K562 (cell line): ENCODE data around the gene NDUFA6. TPM values are rescaled to one million over a fixed set of nuclear protein-coding genes. Genes with fewer than 3 reads are reported as not detected.

Experiments
- BRCA1 ChIP-seq, 2 experiments: fragments of 450-650 bp in 1 of 2; sonication (generic) in 1 of 2; formaldehyde crosslinking in 1 of 2; IDR thresholded peaks; 2 replicates each; pipeline versions ENCODE4 v1.5.0 to v1.6.1; 2017 to 2020; ENCODE audit warnings: mild to moderate bottlenecking in 1 of 2, missing genetic modification reagents in 1 of 2
- CREM ChIP-seq: IDR thresholded peaks from 2 replicates; pipeline ENCODE4 v1.6.1; 2014; ENCODE audit warnings: antibody characterized with exemption, low read depth
- CTBP1 ChIP-seq: fragments of 450-650 bp; IDR thresholded peaks from 2 replicates; pipeline ENCODE4 v1.6.1; 2016; ENCODE audit warnings: borderline replicate concordance
- MEF2A ChIP-seq: IDR thresholded peaks from 2 replicates; pipeline ENCODE4 v1.6.1; 2011; ENCODE audit warnings: low read depth, mild to moderate bottlenecking, low read length, moderate library complexity; ENCODE audit not compliant: control insufficient read depth
- NFIC ChIP-seq: fragments of 450-650 bp; IDR thresholded peaks from 2 replicates; pipeline ENCODE4 v1.6.1; 2017; ENCODE audit warnings: mild to moderate bottlenecking, inconsistent platforms
- NR4A1 ChIP-seq, 2 experiments: fragments of 250-450 bp in 1 of 2; fragments of 450-650 bp in 1 of 2; sonication (Bioruptor Pico) in 1 of 2; IDR thresholded peaks; 2 replicates each; pipeline versions ENCODE4 v1.4.0 to v1.6.1; 2016 to 2020; ENCODE audit warnings: mild to moderate bottlenecking in 2 of 2, missing compliant biosample characterization in 1 of 2, missing genetic modification characterization in 1 of 2, moderate library complexity in 1 of 2
- YY1 ChIP-seq, 3 experiments: IDR thresholded peaks; 2 replicates each; pipeline ENCODE4 v1.6.1; 2011; ENCODE audit warnings: low read length in 2 of 3, mild to moderate bottlenecking in 2 of 3, moderate library complexity in 2 of 3, borderline replicate concordance in 1 of 3, control low read depth in 1 of 3, low read depth in 1 of 3; ENCODE audit not compliant: insufficient read depth in 3 of 3, insufficient replicate concordance in 2 of 3, control insufficient read depth in 1 of 3, insufficient read length in 1 of 3; ENCODE audit errors: extremely low read depth in 1 of 3
- ZNF589 ChIP-seq: fragments of 200-800 bp; sonication (Bioruptor generic); IDR thresholded peaks from 2 replicates; pipeline ENCODE4 v1.6.1; 2016; ENCODE audit warnings: low read depth, missing genetic modification characterization, missing compliant biosample characterization
- ZNF696 ChIP-seq: fragments of 250-450 bp; sonication (Bioruptor Pico); conservative IDR thresholded peaks from 2 replicates; pipeline ENCODE4 v1.4.0; 2020; ENCODE audit warnings: mild to moderate bottlenecking, moderate library complexity
- ZNF764 ChIP-seq: fragments of 250-450 bp; sonication (Bioruptor Pico); IDR thresholded peaks from 2 replicates; pipeline ENCODE4 v1.4.0; 2020; ENCODE audit warnings: low read depth, mild to moderate bottlenecking, moderate library complexity
- polyA plus RNA-seq, 8 experiments: library from polyadenylated mRNA; depleted of rRNA in 4 of 8; stranded (reverse) in 5 of 8; unstranded in 3 of 8; fragments of >200 nt; fragmentation: Nextera tagmentation in 2 of 8; fragmentation: Illumina TruSeq in 1 of 8; extraction: Ambion mirVana in 2 of 8; extraction: Trizol in 1 of 8; gene quantifications; 2 replicates each; pipeline versions ENCODE4 v1.2.1 to v1.2.3, GENCODE V29; 2011 to 2014; ENCODE audit warnings: inconsistent platforms in 1 of 8, missing spikeins in 1 of 8
- total RNA-seq, 7 experiments: library from RNA; depleted of rRNA in 6 of 7; stranded (reverse); fragments of >200 nt in 6 of 7; fragmentation: Illumina TruSeq in 2 of 7; extraction: Trizol in 2 of 7; gene quantifications; 2 replicates each; pipeline versions ENCODE4 v1.2.1 to v1.2.3, GENCODE V29; 2011 to 2021; ENCODE audit warnings: low replicate concordance in 1 of 7
- TF ChIP-seq, protein P1 (sequence below): fragments of 450-650 bp; formaldehyde crosslinking; IDR thresholded peaks from 2 replicates; pipeline ENCODE4 v1.4.0; 2020; ENCODE audit warnings: mild to moderate bottlenecking
- TF ChIP-seq, protein P2 (sequence below): fragments of 250-450 bp; sonication (Bioruptor Pico); IDR thresholded peaks from 2 replicates; pipeline ENCODE4 v1.4.0; 2020
- TF ChIP-seq, protein P3 (sequence below): sonication (generic); formaldehyde crosslinking; IDR thresholded peaks from 2 replicates; pipeline ENCODE4 v1.9.0; 2022; ENCODE audit warnings: mild to moderate bottlenecking, missing genetic modification reagents
- TF ChIP-seq, protein P4 (sequence below): conservative IDR thresholded peaks from 2 replicates; pipeline ENCODE4 v1.6.1; 2011; ENCODE audit warnings: low read depth, mild to moderate bottlenecking, low read length; ENCODE audit not compliant: control insufficient read depth

Gene NDUFA6
- total and polyA plus RNA-seq, 9 of the 15 experiments (the other 6 are each of a cell fraction or from before 2014, with no cell fraction given), result 90.0 to 474 (median 128) TPM

DNA sequence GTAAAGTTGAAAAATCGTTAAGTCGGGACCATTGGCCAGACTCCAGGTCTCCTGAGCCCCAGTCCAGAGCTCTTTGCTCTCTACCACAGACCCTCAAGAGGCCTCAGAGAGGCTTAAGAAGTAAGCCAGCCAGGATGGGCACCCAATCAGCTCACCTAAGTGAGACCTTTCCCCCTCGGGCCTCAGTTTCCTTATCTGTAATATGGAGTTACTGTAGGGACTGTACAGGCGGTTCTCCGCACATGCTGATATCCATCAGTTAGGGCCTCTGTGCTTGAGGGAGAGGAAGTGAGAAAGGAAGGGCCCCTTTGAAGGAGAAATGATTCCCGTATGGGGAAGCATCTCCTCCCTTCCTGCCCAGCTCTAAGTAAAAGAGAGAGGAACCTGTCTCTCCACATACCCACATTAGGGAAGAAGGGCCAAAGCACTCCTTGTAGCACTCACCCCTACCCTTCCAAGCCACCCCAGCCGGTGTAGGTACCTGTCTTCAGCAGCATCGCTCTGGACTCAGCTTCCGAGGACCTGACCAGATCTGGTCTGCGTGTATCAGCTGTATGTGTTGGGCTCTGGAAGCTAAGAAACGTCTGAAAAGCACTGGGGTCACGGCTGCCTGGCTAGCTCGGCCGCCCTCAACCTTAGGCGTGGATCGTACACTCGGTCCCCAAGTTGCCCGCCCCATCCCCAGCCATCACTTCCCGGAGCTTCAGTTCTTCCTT, 20.6 kb downstream of the NDUFA6 start (continued):
- TF ChIP-seq BRCA1 (IDR thresholded peaks at IDR 0.05) (no peak), BRCA1 (CRISPR knock-in tag; IDR thresholded peaks at IDR 0.05) (no peak), NR4A1 (CRISPR knock-in tag; IDR thresholded peaks at IDR 0.05) (no peak), NR4A1 (tag; IDR thresholded peaks at IDR 0.05) (0 out of 2 replicates have a peak, but pooled peaks have one; percentile 32), ZNF764 (CRISPR knock-in tag) (no peak), ZNF696 (no peak), MEF2A (no peak), ZNF589 (CRISPR knock-in tag) (peak; percentile 17; the same call in 1 of the 2 replicates), YY1 (IDR thresholded peaks at IDR 0.05; ENCODE audit: borderline replicate concordance in 1 of 3, control insufficient read depth in 1 of 3, extremely low read depth in 1 of 3, insufficient read depth in 3 of 3, insufficient read length in 1 of 3, insufficient replicate concordance in 2 of 3, low read depth in 1 of 3, low read length in 2 of 3) (no peak), CTBP1 (no peak), CREM (no peak), NFIC (peak; percentile 65)
- TF ChIP-seq, protein P1, sequence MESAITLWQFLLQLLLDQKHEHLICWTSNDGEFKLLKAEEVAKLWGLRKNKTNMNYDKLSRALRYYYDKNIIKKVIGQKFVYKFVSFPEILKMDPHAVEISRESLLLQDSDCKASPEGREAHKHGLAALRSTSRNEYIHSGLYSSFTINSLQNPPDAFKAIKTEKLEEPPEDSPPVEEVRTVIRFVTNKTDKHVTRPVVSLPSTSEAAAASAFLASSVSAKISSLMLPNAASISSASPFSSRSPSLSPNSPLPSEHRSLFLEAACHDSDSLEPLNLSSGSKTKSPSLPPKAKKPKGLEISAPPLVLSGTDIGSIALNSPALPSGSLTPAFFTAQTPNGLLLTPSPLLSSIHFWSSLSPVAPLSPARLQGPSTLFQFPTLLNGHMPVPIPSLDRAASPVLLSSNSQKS (CRISPR knock-in tag), result no peak
- TF ChIP-seq, protein P2, sequence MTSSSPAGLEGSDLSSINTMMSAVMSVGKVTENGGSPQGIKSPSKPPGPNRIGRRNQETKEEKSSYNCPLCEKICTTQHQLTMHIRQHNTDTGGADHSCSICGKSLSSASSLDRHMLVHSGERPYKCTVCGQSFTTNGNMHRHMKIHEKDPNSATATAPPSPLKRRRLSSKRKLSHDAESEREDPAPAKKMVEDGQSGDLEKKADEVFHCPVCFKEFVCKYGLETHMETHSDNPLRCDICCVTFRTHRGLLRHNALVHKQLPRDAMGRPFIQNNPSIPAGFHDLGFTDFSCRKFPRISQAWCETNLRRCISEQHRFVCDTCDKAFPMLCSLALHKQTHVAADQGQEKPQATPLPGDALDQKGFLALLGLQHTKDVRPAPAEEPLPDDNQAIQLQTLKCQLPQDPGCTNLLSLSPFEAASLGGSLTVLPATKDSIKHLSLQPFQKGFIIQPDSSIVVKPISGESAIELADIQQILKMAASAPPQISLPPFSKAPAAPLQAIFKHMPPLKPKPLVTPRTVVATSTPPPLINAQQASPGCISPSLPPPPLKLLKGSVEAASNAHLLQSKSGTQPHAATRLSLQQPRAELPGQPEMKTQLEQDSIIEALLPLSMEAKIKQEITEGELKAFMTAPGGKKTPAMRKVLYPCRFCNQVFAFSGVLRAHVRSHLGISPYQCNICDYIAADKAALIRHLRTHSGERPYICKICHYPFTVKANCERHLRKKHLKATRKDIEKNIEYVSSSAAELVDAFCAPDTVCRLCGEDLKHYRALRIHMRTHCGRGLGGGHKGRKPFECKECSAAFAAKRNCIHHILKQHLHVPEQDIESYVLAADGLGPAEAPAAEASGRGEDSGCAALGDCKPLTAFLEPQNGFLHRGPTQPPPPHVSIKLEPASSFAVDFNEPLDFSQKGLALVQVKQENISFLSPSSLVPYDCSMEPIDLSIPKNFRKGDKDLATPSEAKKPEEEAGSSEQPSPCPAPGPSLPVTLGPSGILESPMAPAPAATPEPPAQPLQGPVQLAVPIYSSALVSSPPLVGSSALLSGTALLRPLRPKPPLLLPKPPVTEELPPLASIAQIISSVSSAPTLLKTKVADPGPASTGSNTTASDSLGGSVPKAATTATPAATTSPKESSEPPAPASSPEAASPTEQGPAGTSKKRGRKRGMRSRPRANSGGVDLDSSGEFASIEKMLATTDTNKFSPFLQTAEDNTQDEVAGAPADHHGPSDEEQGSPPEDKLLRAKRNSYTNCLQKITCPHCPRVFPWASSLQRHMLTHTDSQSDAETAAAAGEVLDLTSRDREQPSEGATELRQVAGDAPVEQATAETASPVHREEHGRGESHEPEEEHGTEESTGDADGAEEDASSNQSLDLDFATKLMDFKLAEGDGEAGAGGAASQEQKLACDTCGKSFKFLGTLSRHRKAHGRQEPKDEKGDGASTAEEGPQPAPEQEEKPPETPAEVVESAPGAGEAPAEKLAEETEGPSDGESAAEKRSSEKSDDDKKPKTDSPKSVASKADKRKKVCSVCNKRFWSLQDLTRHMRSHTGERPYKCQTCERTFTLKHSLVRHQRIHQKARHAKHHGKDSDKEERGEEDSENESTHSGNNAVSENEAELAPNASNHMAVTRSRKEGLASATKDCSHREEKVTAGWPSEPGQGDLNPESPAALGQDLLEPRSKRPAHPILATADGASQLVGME, result 0 out of 2 replicates have a peak, but pooled peaks have one; percentile 8
- TF ChIP-seq, protein P3, sequence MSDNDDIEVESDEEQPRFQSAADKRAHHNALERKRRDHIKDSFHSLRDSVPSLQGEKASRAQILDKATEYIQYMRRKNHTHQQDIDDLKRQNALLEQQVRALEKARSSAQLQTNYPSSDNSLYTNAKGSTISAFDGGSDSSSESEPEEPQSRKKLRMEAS (CRISPR knock-in tag), result no peak
- TF ChIP-seq, protein P4, sequence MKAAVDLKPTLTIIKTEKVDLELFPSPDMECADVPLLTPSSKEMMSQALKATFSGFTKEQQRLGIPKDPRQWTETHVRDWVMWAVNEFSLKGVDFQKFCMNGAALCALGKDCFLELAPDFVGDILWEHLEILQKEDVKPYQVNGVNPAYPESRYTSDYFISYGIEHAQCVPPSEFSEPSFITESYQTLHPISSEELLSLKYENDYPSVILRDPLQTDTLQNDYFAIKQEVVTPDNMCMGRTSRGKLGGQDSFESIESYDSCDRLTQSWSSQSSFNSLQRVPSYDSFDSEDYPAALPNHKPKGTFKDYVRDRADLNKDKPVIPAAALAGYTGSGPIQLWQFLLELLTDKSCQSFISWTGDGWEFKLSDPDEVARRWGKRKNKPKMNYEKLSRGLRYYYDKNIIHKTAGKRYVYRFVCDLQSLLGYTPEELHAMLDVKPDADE, result 0 out of 2 replicates have a peak, but pooled peaks have one; percentile 23
